Suprapubic skin (tissue), 4 donors: ENCODE data around the gene CCDC85C. TPM values are rescaled to one million over a fixed set of nuclear protein-coding genes. Genes with fewer than 3 reads are reported as not detected.
A peak's percentile ranks its signal among the peaks of the same experiment; 100 is the strongest.

Experiments used
- DNase-seq, 2 donors: peaks; one replicate each; pipeline ENCODE4 v3.0.0-alpha.2; 2019; ENCODE audit warnings: low spot score in 2 of 2
- H3K27ac ChIP-seq: fragments of 200-600 bp; sonication (generic); one replicate; pipeline ENCODE4 v1.5.1; 2019
- H3K27me3 ChIP-seq: fragments of 200-600 bp; sonication (generic); one replicate; pipeline ENCODE4 v1.5.1; 2019
- H3K36me3 ChIP-seq: fragments of 200-600 bp; sonication (generic); one replicate; pipeline ENCODE4 v1.5.1; 2019
- H3K4me1 ChIP-seq: fragments of 200-600 bp; sonication (generic); one replicate; pipeline ENCODE4 v1.5.1; 2019
- H3K4me3 ChIP-seq: fragments of 200-600 bp; sonication (generic); one replicate; pipeline ENCODE4 v1.5.1; 2019; ENCODE audit warnings: mild to moderate bottlenecking
- H3K9me3 ChIP-seq: fragments of 200-600 bp; sonication (generic); one replicate; pipeline ENCODE4 v1.5.1; 2019
- CTCF ChIP-seq, 2 donors: fragments of 200-600 bp in 1 of 2; fragments of 450-650 bp in 1 of 2; sonication (generic) in 1 of 2; IDR thresholded peaks; one replicate each; pipeline ENCODE4 v1.5.1; 2016 to 2019; ENCODE audit warnings: antibody characterized with exemption in 2 of 2, mild to moderate bottlenecking in 1 of 2, moderate library complexity in 1 of 2
- EP300 ChIP-seq: sonication (generic); formaldehyde crosslinking; IDR thresholded peaks from one replicate; pipeline ENCODE4 v1.6.1; 2017; ENCODE audit warnings: antibody characterized with exemption
- POLR2A ChIP-seq, 2 donors: fragments of 450-650 bp; IDR thresholded peaks; one replicate each; pipeline ENCODE4 v1.6.1; 2017; ENCODE audit warnings: antibody characterized with exemption in 2 of 2, mild to moderate bottlenecking in 2 of 2, moderate library complexity in 2 of 2
- POLR2AphosphoS5 ChIP-seq, 3 donors: sonication (generic); formaldehyde crosslinking; IDR thresholded peaks; one replicate each; pipeline ENCODE4 v1.6.1; 2017; ENCODE audit warnings: antibody characterized with exemption in 3 of 3
- WGBS: methylation state at CpG from one replicate; pipeline ENCODE4 v1.1.5; 2018; 5-methylcytosine and 5-hydroxymethylcytosine counted together
- total RNA-seq, 4 donors: library from RNA; depleted of rRNA; stranded (reverse); fragments of >200 nt; gene quantifications; one replicate each; pipeline ENCODE4 v1.1.0, GENCODE V29; 2016

The CCDC85C gene
- total RNA-seq, 4 donors from 2014 or later: 18.8 to 53.2 (median 48.0) TPM

- H3K4me3 ChIP-seq: no peak overlapping the region
- DNase-seq: no peak
- H3K4me1 ChIP-seq: peaks cover 21% of the 10 kb centered on the region
- H3K9me3 ChIP-seq: no peaks in the 10 kb centered on the region
- no peaks in the 10 kb centered on the region for H3K27me3 ChIP-seq
- 49% methylated on average over 7 of the region's 10 CpGs for WGBS
- no peaks in the 10 kb centered on the region for H3K36me3 ChIP-seq
- TF ChIP-seq CTCF (IDR thresholded peaks at IDR 0.05): no peak
- TF ChIP-seq POLR2A (IDR thresholded peaks at IDR 0.05): no peak
- no peak for TF ChIP-seq EP300
- no peak for TF ChIP-seq POLR2AphosphoS5 (IDR thresholded peaks at IDR 0.05)
- no peak overlapping the region for H3K27ac ChIP-seq
Observed at GRCh38 chr14:99609245-99610170, 5.5 kb upstream of the CCDC85C start.

GRCh38 chr14:99608591-99608990, 4.6 kb upstream of the CCDC85C start:
- no peak for DNase-seq
- Histone ChIP-seq H3K9me3 (no peaks in the 10 kb centered on the region), H3K36me3 (no peaks in the 10 kb centered on the region), H3K4me1 (peaks cover 19% of the 10 kb centered on the region), H3K27ac (no peak overlapping the region), H3K4me3 (no peak overlapping the region), H3K27me3 (no peaks in the 10 kb centered on the region)
- TF ChIP-seq POLR2AphosphoS5 (IDR thresholded peaks at IDR 0.05): no peak
- TF ChIP-seq CTCF (IDR thresholded peaks at IDR 0.05): no peak
- TF ChIP-seq POLR2A (IDR thresholded peaks at IDR 0.05): no peak
- TF ChIP-seq EP300: no peak
- WGBS: 100% methylated on average over 2 of the region's 2 CpGs

- TF ChIP-seq CTCF (IDR thresholded peaks at IDR 0.05) (no peak), POLR2A (IDR thresholded peaks at IDR 0.05) (no peak), POLR2AphosphoS5 (IDR thresholded peaks at IDR 0.05) (no peak), EP300 (no peak)
- WGBS: 78% methylated on average over 4 of the region's 7 CpGs
- no peaks in the 10 kb centered on the region for H3K36me3 ChIP-seq
- no peak for DNase-seq
- no peaks in the 10 kb centered on the region for H3K9me3 ChIP-seq
- H3K27me3 ChIP-seq: peaks cover 6% of the 10 kb centered on the region
- H3K4me1 ChIP-seq: peaks cover 31% of the 10 kb centered on the region
- no peak overlapping the region for H3K27ac ChIP-seq
- H3K4me3 ChIP-seq: no peak overlapping the region
Observed at GRCh38 chr14:99606359-99606758, 2.4 kb upstream of the CCDC85C start.

GRCh38 chr14:99605299-99605961, 1.4 kb upstream of the CCDC85C start:
- peak overlapping the region; percentile 77 for H3K4me3 ChIP-seq
- peak overlapping the region; percentile 88 for H3K27ac ChIP-seq
- peaks cover 39% of the 10 kb centered on the region for H3K4me1 ChIP-seq
- TF ChIP-seq POLR2AphosphoS5 (IDR thresholded peaks at IDR 0.05): no peak
- TF ChIP-seq EP300: no peak
- no peak for TF ChIP-seq CTCF (IDR thresholded peaks at IDR 0.05)
- no peak for TF ChIP-seq POLR2A (IDR thresholded peaks at IDR 0.05)
- peaks cover 6% of the 10 kb centered on the region for H3K27me3 ChIP-seq
- no peaks in the 10 kb centered on the region for H3K9me3 ChIP-seq
- no peaks in the 10 kb centered on the region for H3K36me3 ChIP-seq
- peak in 1 of 2 donors; percentile 78 for DNase-seq
- 15% methylated on average over 8 of the region's 38 CpGs for WGBS

- no peak for TF ChIP-seq EP300
- TF ChIP-seq POLR2AphosphoS5 (IDR thresholded peaks at IDR 0.05): no peak
- no peak for TF ChIP-seq CTCF (IDR thresholded peaks at IDR 0.05)
- no peak for TF ChIP-seq POLR2A (IDR thresholded peaks at IDR 0.05)
- Histone ChIP-seq H3K36me3 (no peaks in the 10 kb centered on the region), H3K27ac (peak overlapping the region; percentile 88), H3K27me3 (peaks cover 6% of the 10 kb centered on the region), H3K4me3 (peak overlapping the region; percentile 77), H3K9me3 (no peaks in the 10 kb centered on the region), H3K4me1 (peaks cover 40% of the 10 kb centered on the region)
- WGBS: no CpG with 5 or more reads among the region's 50 CpGs
- DNase-seq: no peak
Observed at GRCh38 chr14:99604766-99605298, 825 bp upstream of the CCDC85C start.
